RWPE1 (cell line): ENCODE data around the gene AFF1.

Experiments used
- CTCF ChIA-PET: fragments of 350-600 bp; sonication (Branson Sonifier 250); formaldehyde crosslinking; extraction: SDS; loops from one replicate; lab custom pipeline; 2021; lab: Yijun Ruan, JAX
- POLR2A ChIA-PET: fragments of 400-600 bp; formaldehyde crosslinking; extraction: SDS; loops from one replicate; lab custom pipeline; 2020; ENCODE audit warnings: antibody characterized with exemption; ENCODE audit not compliant: low non-redundant PET; lab: Yijun Ruan, JAX
- DNase-seq: peaks from one replicate; pipeline ENCODE4 v3.0.0; 2012; ENCODE audit warnings: low spot score
- H3K27ac ChIP-seq: fragments of 450-650 bp; 2 replicates; pipeline ENCODE4 v1.5.1; 2017
- CTCF ChIP-seq: fragments of 450-650 bp; conservative IDR thresholded peaks from 2 replicates; pipeline ENCODE4 v1.5.1; 2017; ENCODE audit warnings: low read depth, mild to moderate bottlenecking

Gene AFF1

DNA sequence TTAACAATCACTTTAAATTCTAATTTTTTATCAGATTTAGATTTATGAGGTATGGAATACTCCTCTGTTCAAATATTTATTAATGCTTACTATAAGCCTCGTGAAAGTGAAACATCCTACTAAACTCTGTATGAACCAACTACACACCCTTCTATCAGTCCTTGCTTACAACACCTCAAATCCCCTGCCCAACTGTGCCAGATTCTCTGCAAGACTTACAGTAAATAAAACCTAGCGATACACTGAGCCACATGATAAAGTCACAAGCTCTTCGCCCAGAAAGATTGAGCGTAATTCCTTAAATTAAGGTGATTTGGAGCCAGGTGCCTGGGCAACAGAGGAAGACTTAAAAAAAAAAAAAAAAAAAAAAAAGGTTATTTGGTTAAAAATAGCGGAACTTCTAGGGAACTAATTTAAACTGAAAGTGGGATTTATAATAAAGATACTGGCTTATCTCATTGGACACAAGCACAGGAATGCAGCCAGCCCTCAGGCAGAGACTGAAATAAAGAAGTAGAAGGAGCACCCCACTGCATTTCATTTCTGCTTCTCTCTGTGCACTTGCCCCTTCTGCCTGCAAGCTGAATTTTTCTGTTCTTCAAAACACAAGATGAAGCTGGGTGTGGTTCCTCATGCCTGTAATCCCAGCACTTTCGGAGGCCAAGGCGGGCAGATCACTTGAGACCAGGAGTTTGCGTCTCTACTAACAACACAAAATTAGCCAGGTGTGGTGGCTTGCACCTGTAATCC, 25.1 kb upstream of the AFF1 start:
- ChIA-PET CTCF (interaction anchor here (0.7 kb wide), 1 partner anchor 18 kb away, joined by 3 read pairs; no protein-coding TSS in a partner anchor), POLR2A (no interaction called here)
- no peak for DNase-seq
- no peak for TF ChIP-seq CTCF
- H3K27ac ChIP-seq: no peak overlapping the region

DNA sequence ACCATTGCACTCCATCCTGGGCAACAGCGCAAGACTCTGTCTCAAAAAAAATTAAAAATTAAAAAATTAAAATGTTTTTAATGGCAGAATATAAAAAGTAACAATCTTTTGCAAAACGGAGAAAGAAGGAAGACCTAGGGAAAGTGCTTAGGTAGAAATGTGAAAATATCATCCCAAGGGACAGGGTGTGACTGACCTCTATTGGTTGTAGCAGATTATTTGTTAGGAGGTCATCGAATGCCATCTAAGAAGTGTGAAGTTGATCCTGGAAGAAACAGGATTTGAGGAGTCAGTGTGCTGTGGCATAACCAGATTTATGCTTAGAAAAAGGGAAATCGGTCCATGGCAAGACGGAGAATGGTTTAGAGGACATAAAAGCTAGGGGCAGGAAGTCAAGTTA, 24.4 kb upstream of the AFF1 start:
- no peak for TF ChIP-seq CTCF
- POLR2A ChIA-PET: no interaction called here

GRCh38 chr4:86910820-86911684, 23.8 kb upstream of the AFF1 start:
- H3K27ac ChIP-seq: no peak overlapping the region; the same call in 1 of the 2 replicates
- ChIA-PET CTCF (interaction anchor here (0.5 to 0.7 kb wide), 2 partner anchors 16 to 316 kb away, joined by 3 read pairs; no protein-coding TSS in a partner anchor), POLR2A (no interaction called here)
- no peak for DNase-seq
- TF ChIP-seq CTCF: no peak

More for the DNA sequence above, 24.4 kb upstream of the AFF1 start:
- CTCF ChIA-PET: no interaction called here
- no peak overlapping the region for H3K27ac ChIP-seq
- no peak for DNase-seq

GRCh38 chr4:86916392-86916791, 18.4 kb upstream of the AFF1 start:
- POLR2A ChIA-PET: no interaction called here
- no peak for DNase-seq
- CTCF ChIA-PET: no interaction called here
- no peak for TF ChIP-seq CTCF
- H3K27ac ChIP-seq: no peak overlapping the region

GRCh38 chr4:86917212-86918039, 17.4 kb upstream of the AFF1 start:
- ChIA-PET POLR2A (no interaction called here), CTCF (no interaction called here)
- TF ChIP-seq CTCF: no peak
- no peak for DNase-seq
- H3K27ac ChIP-seq: no peak overlapping the region

- ChIA-PET CTCF (interaction anchor here (0.6 kb wide), 1 partner anchor 201 kb away, joined by 7 read pairs; no protein-coding TSS in a partner anchor), POLR2A (no interaction called here)
- DNase-seq: no peak
- TF ChIP-seq CTCF: no peak
- H3K27ac ChIP-seq: no peak overlapping the region
Observed at GRCh38 chr4:86918539-86919072, 16.2 kb upstream of the AFF1 start.
